DOHH2 (cell line): Measurements from ENCODE around the gene DSCAML1.

Experiments used
- EZH2phosphoT487 ChIP-seq: fragments of 200-600 bp; sonication (generic); IDR thresholded peaks from 2 replicates; pipeline ENCODE4 v1.6.1; 2017; ENCODE audit warnings: borderline replicate concordance, mild to moderate bottlenecking, antibody characterized with exemption, low read length, moderate library complexity, mixed read lengths
- TF ChIP-seq, protein P1 (sequence below): fragments of 200-600 bp; sonication (generic); IDR thresholded peaks from one replicate; pipeline ENCODE4 v1.5.1; 2014; ENCODE audit warnings: antibody characterized with exemption, mild to moderate bottlenecking, low read depth, low read length; ENCODE audit not compliant: poor library complexity, severe bottlenecking

DNA sequence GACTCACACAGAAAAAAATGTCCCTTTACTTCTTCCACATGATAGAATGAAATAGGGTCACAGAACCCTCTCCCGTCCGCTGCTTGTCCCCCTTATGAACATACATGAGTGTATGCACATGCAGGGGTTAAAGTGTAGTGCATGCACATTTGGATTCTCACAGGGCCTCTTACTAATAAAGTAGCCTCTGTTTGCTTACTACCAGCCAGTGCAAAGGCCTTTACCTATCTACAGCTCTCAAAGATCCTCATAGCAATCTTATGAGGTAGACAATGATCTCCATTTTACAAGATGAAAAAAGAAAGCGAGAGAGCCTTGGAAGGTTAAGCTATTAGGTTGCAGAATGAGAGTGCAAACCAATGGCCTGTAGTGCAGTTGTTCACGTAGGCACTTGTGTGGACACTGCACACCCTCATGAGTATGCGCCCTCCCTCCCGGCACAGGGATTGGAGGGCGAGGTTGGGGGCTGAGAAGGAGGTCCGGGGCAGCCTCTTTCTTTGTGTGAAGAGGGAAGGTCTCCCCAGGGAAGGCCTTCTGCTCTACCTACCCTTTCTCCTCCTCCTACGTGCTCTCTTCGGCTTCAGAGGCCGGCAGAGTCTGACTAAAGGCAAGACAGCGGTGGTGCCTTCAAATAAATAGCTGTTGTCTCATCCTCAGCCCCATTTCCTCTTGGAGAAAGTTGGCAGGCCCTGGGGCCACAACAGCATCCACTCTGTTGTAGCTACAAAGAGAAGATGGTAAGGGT is 378.1 kb downstream of the DSCAML1 start:
- TF ChIP-seq, protein P1, sequence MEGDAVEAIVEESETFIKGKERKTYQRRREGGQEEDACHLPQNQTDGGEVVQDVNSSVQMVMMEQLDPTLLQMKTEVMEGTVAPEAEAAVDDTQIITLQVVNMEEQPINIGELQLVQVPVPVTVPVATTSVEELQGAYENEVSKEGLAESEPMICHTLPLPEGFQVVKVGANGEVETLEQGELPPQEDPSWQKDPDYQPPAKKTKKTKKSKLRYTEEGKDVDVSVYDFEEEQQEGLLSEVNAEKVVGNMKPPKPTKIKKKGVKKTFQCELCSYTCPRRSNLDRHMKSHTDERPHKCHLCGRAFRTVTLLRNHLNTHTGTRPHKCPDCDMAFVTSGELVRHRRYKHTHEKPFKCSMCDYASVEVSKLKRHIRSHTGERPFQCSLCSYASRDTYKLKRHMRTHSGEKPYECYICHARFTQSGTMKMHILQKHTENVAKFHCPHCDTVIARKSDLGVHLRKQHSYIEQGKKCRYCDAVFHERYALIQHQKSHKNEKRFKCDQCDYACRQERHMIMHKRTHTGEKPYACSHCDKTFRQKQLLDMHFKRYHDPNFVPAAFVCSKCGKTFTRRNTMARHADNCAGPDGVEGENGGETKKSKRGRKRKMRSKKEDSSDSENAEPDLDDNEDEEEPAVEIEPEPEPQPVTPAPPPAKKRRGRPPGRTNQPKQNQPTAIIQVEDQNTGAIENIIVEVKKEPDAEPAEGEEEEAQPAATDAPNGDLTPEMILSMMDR, result no peak
- no peak for TF ChIP-seq EZH2phosphoT487
